EH (cell line): Measurements from ENCODE around the gene PLA2G5.

Experiments used
- DNase-seq: peaks from one replicate; pipeline ENCODE4 v3.0.0-alpha.2; 2015; ENCODE audit warnings: low read depth

PLA2G5 gene

GRCh38 chr1:20068722-20069121 lies 1.3 kb upstream of the PLA2G5 start:
- no peak for DNase-seq

- no peak for DNase-seq
These were observed 363 bp downstream of the PLA2G5 start for GRCh38 chr1:20070357-20070756.

GRCh38 chr1:20071416-20071815 lies 1.4 kb downstream of the PLA2G5 start:
- DNase-seq: no peak

- no peak for DNase-seq
These were observed 2.8 kb downstream of the PLA2G5 start for GRCh38 chr1:20072771-20073170.

GRCh38 chr1:20073256-20073655 lies 3.3 kb downstream of the PLA2G5 start:
- no peak for DNase-seq

- DNase-seq: peak; percentile 21
These were observed 4.2 kb downstream of the PLA2G5 start for GRCh38 chr1:20074055-20074724.

GRCh38 chr1:20074725-20075171 lies 4.8 kb downstream of the PLA2G5 start:
- no peak for DNase-seq

GRCh38 chr1:20075345-20075744 lies 5.4 kb downstream of the PLA2G5 start:
- no peak for DNase-seq

GRCh38 chr1:20076223-20076622 lies 6.2 kb downstream of the PLA2G5 start:
- no peak for DNase-seq

- no peak for DNase-seq
These were observed 6.9 kb downstream of the PLA2G5 start for GRCh38 chr1:20076710-20077461.

- DNase-seq: no peak
These were observed 8.2 kb downstream of the PLA2G5 start for GRCh38 chr1:20078171-20078651.

GRCh38 chr1:20078711-20079110 lies 8.7 kb downstream of the PLA2G5 start:
- DNase-seq: no peak

- no peak for DNase-seq
These were observed 9.8 kb downstream of the PLA2G5 start for GRCh38 chr1:20079661-20080305.

- DNase-seq: no peak
These were observed 10.7 kb downstream of the PLA2G5 start for GRCh38 chr1:20080441-20081352.

GRCh38 chr1:20081353-20081810 lies 11.4 kb downstream of the PLA2G5 start:
- DNase-seq: no peak

GRCh38 chr1:20082772-20083171 lies 12.8 kb downstream of the PLA2G5 start:
- DNase-seq: no peak

GRCh38 chr1:20083178-20083944 lies 13.4 kb downstream of the PLA2G5 start:
- DNase-seq: no peak

GRCh38 chr1:20086800-20087199 lies 16.8 kb downstream of the PLA2G5 start:
- DNase-seq: no peak

GRCh38 chr1:20087668-20088067 lies 17.7 kb downstream of the PLA2G5 start:
- DNase-seq: no peak

GRCh38 chr1:20089328-20090077 lies 19.5 kb downstream of the PLA2G5 start:
- DNase-seq: no peak
